Hypothalamus (tissue), 51 donors: ENCODE measurements around the gene GADD45G.

Experiments used
- DNase-seq, 51 donors: peaks; one replicate each; lab custom pipeline; 2025; lab: John Stamatoyannopoulos, UW

Gene GADD45G

GRCh38 chr9:89606624-89607311, 2.0 kb downstream of the GADD45G start:
- DNase-seq, result peak in 11 of 51 donors; percentile 13 to 71 (median 38)

GRCh38 chr9:89608641-89609335, 4.0 kb downstream of the GADD45G start:
- no peak for DNase-seq

GRCh38 chr9:89609426-89610006, 4.7 kb downstream of the GADD45G start:
- DNase-seq, result no peak

GRCh38 chr9:89610391-89610925, 5.6 kb downstream of the GADD45G start:
- no peak for DNase-seq

GRCh38 chr9:89611425-89611824, 6.6 kb downstream of the GADD45G start:
- no peak for DNase-seq

GRCh38 chr9:89612566-89613278, 7.9 kb downstream of the GADD45G start:
- DNase-seq, result no peak

GRCh38 chr9:89613912-89614892, 9.4 kb downstream of the GADD45G start:
- no peak for DNase-seq

- no peak for DNase-seq
These were observed 10.8 kb downstream of the GADD45G start for GRCh38 chr9:89615661-89616060.

- no peak for DNase-seq
These were observed 11.6 kb downstream of the GADD45G start for GRCh38 chr9:89616411-89616810.

GRCh38 chr9:89617978-89618377, 13.2 kb downstream of the GADD45G start:
- DNase-seq, result no peak

- DNase-seq, result no peak
These were observed 14.2 kb downstream of the GADD45G start for GRCh38 chr9:89619019-89619418.

- DNase-seq, result no peak
These were observed 14.8 kb downstream of the GADD45G start for GRCh38 chr9:89619424-89620138.

GRCh38 chr9:89621031-89621430, 16.2 kb downstream of the GADD45G start:
- no peak for DNase-seq

GRCh38 chr9:89621676-89622075, 16.9 kb downstream of the GADD45G start:
- peak in 14 of 51 donors; percentile 13 to 55 (median 26) for DNase-seq

- DNase-seq, result no peak
These were observed 18.4 kb downstream of the GADD45G start for GRCh38 chr9:89622933-89623861.

- DNase-seq, result peak in 31 of 51 donors; percentile 13 to 80 (median 41)
These were observed 19.2 kb downstream of the GADD45G start for GRCh38 chr9:89623925-89624420.
